Caco-2 (cell line): ENCODE data around the gene CD244. TPM values are rescaled to one million over a fixed set of nuclear protein-coding genes. Genes with fewer than 3 reads are reported as not detected.

ENCODE experiments used
- BruUV-seq: library from RNA; stranded (reverse); fragments of 400-500 nt; replicated peaks from 2 replicates; lab custom pipeline; 2021; lab: Mats Ljungman, UMichigan
- CTCF ChIA-PET: fragments of 300-600 bp; sonication (Branson Sonifier 250); formaldehyde crosslinking; loops from one replicate; lab custom pipeline; 2022; ENCODE audit warnings: antibody characterized with exemption; lab: Charles Lee
- POLR2A ChIA-PET: fragments of 300-600 bp; sonication (Branson Sonifier 250); formaldehyde crosslinking; loops from one replicate; lab custom pipeline; 2022; ENCODE audit warnings: antibody characterized with exemption; lab: Charles Lee
- DNase-seq, 2 experiments: peaks; one replicate each; pipeline versions ENCODE4 v3.0.0 to v3.0.0-alpha.2; 2020 to 2022
- H3K27me3 ChIP-seq: replicated peaks from 2 replicates; pipeline ENCODE4 v1.6.0; 2011; ENCODE audit warnings: low read length; ENCODE audit not compliant: control insufficient read depth, insufficient read depth
- H3K36me3 ChIP-seq: 2 replicates; pipeline ENCODE4 v1.5.1; 2011; ENCODE audit warnings: low read length; ENCODE audit not compliant: control insufficient read depth, insufficient read depth
- H3K4me1 ChIP-seq: fragments of 250-450 bp; sonication (Bioruptor Pico); 2 replicates; pipeline ENCODE4 v1.5.1; 2020; ENCODE audit warnings: mild to moderate bottlenecking
- H3K4me3 ChIP-seq: 2 replicates; pipeline ENCODE4 v1.5.1; 2011; ENCODE audit warnings: low read depth, mild to moderate bottlenecking, control low read depth, low read length
- H3K9me3 ChIP-seq: fragments of 250-450 bp; sonication (Bioruptor Pico); 2 replicates; pipeline ENCODE4 v1.5.1; 2020; ENCODE audit warnings: mild to moderate bottlenecking, moderate library complexity
- H3K27ac Mint-ChIP-seq: one replicate; pipeline ENCODE4 v1.8.0; 2022; ENCODE audit warnings: mixed read lengths; ENCODE audit not compliant: unreplicated experiment
- H3K27me3 Mint-ChIP-seq: one replicate; pipeline ENCODE4 v1.8.0; 2022; ENCODE audit warnings: mixed read lengths; ENCODE audit not compliant: insufficient read depth, unreplicated experiment
- H3K36me3 Mint-ChIP-seq: one replicate; pipeline ENCODE4 v1.8.0; 2022; ENCODE audit warnings: mild to moderate bottlenecking, mixed read lengths; ENCODE audit not compliant: insufficient read depth, unreplicated experiment
- H3K4me1 Mint-ChIP-seq: one replicate; pipeline ENCODE4 v1.8.0; 2022; ENCODE audit warnings: low read depth, mixed read lengths; ENCODE audit not compliant: unreplicated experiment
- H3K4me3 Mint-ChIP-seq: one replicate; pipeline ENCODE4 v1.8.0; 2022; ENCODE audit warnings: mild to moderate bottlenecking, moderate library complexity, mixed read lengths; ENCODE audit not compliant: unreplicated experiment
- H3K9me3 Mint-ChIP-seq: one replicate; pipeline ENCODE4 v1.8.0; 2022; ENCODE audit warnings: mixed read lengths; ENCODE audit not compliant: unreplicated experiment
- CTCF ChIP-seq, 2 experiments: fragments of 200-600 bp in 1 of 2; IDR thresholded peaks; 1 replicate in 1 of 2; 2 replicates in 1 of 2; pipeline versions ENCODE4 v1.5.1 to v1.8.0; 2011 to 2022; ENCODE audit warnings: antibody characterized with exemption in 1 of 2, control low read depth in 1 of 2, inconsistent platforms in 1 of 2, low read depth in 1 of 2, low read length in 1 of 2, mild to moderate bottlenecking in 1 of 2, moderate library complexity in 1 of 2; ENCODE audit not compliant: insufficient read depth in 1 of 2, severe bottlenecking in 1 of 2, unreplicated experiment in 1 of 2
- intact Hi-C: fragments of 100-400 bp; cut with micrococcal nuclease; formaldehyde crosslinking; loops from one replicate; pipeline ENCODE4 v1.10.0; 2022; ENCODE audit not compliant: unreplicated experiment
- total RNA-seq: library from RNA; stranded (reverse); gene quantifications from 2 replicates; pipeline ENCODE4 v1.2.3, GENCODE V29; 2022

CD244 gene
- total RNA-seq, 1 experiment from 2014 or later = 0.11 TPM

DNA sequence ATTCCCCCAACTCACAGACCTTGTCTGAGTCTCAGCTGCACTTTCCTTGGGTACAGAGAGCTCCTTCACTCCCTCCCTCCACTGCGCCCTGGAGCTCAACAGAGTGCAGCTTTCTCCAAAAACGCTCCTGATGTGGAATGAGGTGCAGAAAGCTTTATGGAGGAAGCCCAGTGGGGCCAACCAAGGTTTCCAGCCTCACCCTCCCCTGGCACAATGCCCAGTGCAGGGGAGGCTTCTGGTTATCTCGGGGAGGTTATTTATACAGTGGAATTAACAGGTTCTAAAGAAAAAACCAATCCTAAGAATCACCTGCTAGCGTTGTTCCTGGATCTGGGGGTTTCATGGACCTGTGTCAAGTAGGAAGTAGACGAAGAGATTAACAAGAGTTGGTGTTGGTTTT lies 22.4 kb upstream of the CD244 start, which contains the start of gene ITLN1:
Gene ITLN1, minus strand, starts transcription at position 139 of the 400 bp plus-strand sequence. CDS start 303 bp downstream, outside the sequence.
- Histone ChIP-seq H3K4me1 (no peaks in the 10 kb centered on the region), H3K36me3 (no peaks in the 10 kb centered on the region), H3K9me3 (no peaks in the 10 kb centered on the region), H3K4me3 (no peak within 1 kb of the TSS), H3K27me3 (no peaks in the 10 kb centered on the region)
- Mint-ChIP-seq H3K27me3 (no peaks in the 10 kb centered on the region), H3K36me3 (no peaks in the 10 kb centered on the region), H3K9me3 (no peaks in the 10 kb centered on the region), H3K4me1 (peaks cover 7% of the 10 kb centered on the region), H3K4me3 (no peak within 1 kb of the TSS), H3K27ac (peak within 1 kb of the TSS; percentile 21)
- POLR2A ChIA-PET = interaction anchor here (0.6 kb wide), 1 partner anchor 23 kb away, joined by 3 read pairs; no protein-coding TSS in a partner anchor
- TF ChIP-seq CTCF (IDR thresholded peaks at IDR 0.05; ENCODE audit: insufficient read depth in 1 of 2, low read depth in 1 of 2, low read length in 1 of 2, severe bottlenecking in 1 of 2, unreplicated experiment in 1 of 2) = no peak
- no peak for DNase-seq
- no TSS peak for BruUV-seq
- intact Hi-C loops = no loop called here
- CTCF ChIA-PET = interaction anchor here (0.8 to 1.1 kb wide), 4 partner anchors 48 to 209 kb away, joined by 3 to 5 read pairs (median 4); partner anchors contain the start of gene ITLN2

DNA sequence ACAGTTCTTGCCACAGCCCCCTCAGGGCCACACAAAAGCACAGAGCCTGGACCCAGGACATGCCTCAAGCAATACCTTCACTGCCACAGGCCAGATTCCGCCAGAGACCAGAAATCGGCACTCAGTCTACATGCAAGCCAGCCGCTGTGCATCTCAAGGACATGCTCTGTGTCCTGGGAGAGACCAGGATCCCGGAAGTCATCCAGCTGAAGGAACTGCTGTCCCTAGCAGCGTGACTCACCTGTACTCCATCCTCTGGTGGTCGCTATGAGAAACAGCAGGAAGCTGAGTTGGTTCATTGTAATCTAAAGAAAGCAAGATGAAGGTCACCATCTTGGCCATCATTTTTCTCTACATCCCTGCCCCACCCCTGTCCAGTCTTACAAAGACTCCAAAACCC lies 21.9 kb upstream of the CD244 start:
- Histone ChIP-seq H3K36me3 (no peaks in the 10 kb centered on the region), H3K4me1 (no peaks in the 10 kb centered on the region), H3K9me3 (no peaks in the 10 kb centered on the region), H3K4me3 (no peak overlapping the region), H3K27me3 (no peaks in the 10 kb centered on the region)
- H3K27me3 Mint-ChIP-seq = no peaks in the 10 kb centered on the region
- H3K27ac Mint-ChIP-seq = peak overlapping the region; percentile 21
- ChIA-PET POLR2A (interaction anchor here (0.6 kb wide), 1 partner anchor 23 kb away, joined by 3 read pairs; no protein-coding TSS in a partner anchor), CTCF (interaction anchor here (0.8 to 1.1 kb wide), 4 partner anchors 47 to 209 kb away, joined by 3 to 5 read pairs (median 4); partner anchors contain the start of gene ITLN2)
- peak; percentile 56 to 62 for TF ChIP-seq CTCF (IDR thresholded peaks at IDR 0.05; ENCODE audit: insufficient read depth in 1 of 2, low read depth in 1 of 2, low read length in 1 of 2, severe bottlenecking in 1 of 2, unreplicated experiment in 1 of 2)
- no peaks in the 10 kb centered on the region for H3K36me3 Mint-ChIP-seq
- intact Hi-C loops = loop anchor here (1.0 kb wide), 2 partner anchors 18 to 49 kb away; no protein-coding TSS in a partner anchor
- peak; percentile 32 to 59 for DNase-seq
- H3K9me3 Mint-ChIP-seq = no peaks in the 10 kb centered on the region
- H3K4me3 Mint-ChIP-seq = no peak overlapping the region
- BruUV-seq = no TSS peak
- H3K4me1 Mint-ChIP-seq = peaks cover 7% of the 10 kb centered on the region

- DNase-seq = no peak
- no peak overlapping the region for H3K4me3 Mint-ChIP-seq
- Histone ChIP-seq H3K36me3 (no peaks in the 10 kb centered on the region), H3K4me1 (no peaks in the 10 kb centered on the region), H3K27me3 (no peaks in the 10 kb centered on the region), H3K9me3 (no peaks in the 10 kb centered on the region), H3K4me3 (no peak overlapping the region)
- BruUV-seq = no TSS peak
- ChIA-PET POLR2A (no interaction called here), CTCF (interaction anchor here (1.0 to 1.1 kb wide), 3 partner anchors 47 to 208 kb away, joined by 3 to 5 read pairs (median 4); partner anchors contain the start of gene ITLN2)
- no peaks in the 10 kb centered on the region for H3K9me3 Mint-ChIP-seq
- TF ChIP-seq CTCF (IDR thresholded peaks at IDR 0.05; ENCODE audit: insufficient read depth in 1 of 2, low read depth in 1 of 2, low read length in 1 of 2, severe bottlenecking in 1 of 2, unreplicated experiment in 1 of 2) = no peak
- peaks cover 7% of the 10 kb centered on the region for H3K4me1 Mint-ChIP-seq
- no peaks in the 10 kb centered on the region for H3K27me3 Mint-ChIP-seq
- H3K27ac Mint-ChIP-seq = no peak overlapping the region
- no peaks in the 10 kb centered on the region for H3K36me3 Mint-ChIP-seq
- intact Hi-C loops = loop anchor here (1.0 kb wide), 2 partner anchors 18 to 49 kb away; no protein-coding TSS in a partner anchor
Measured at GRCh38 chr1:160883581-160884513, 21.2 kb upstream of the CD244 start.
